Effector memory CD8-positive, alpha-beta T cell (primary cell): Measurements from ENCODE around the gene TFEB.

Experiments
- ATAC-seq: fragments of 150-1000 bp; cut with Tn5 transposase; replicated peaks from 2 replicates; pipeline ENCODE4 v1.10.0; 2021; ENCODE audit warnings: mild to moderate bottlenecking, moderate library complexity
- DNase-seq, 3 experiments: peaks; one replicate each; pipeline ENCODE4 v3.0.0; 2021
- H3K27ac Mint-ChIP-seq, 2 donors: one replicate each; pipeline ENCODE4 v1.8.0; 2022; ENCODE audit warnings: mild to moderate bottlenecking in 2 of 2, mixed read lengths in 2 of 2, moderate library complexity in 2 of 2
- H3K27me3 Mint-ChIP-seq, 2 donors: one replicate each; pipeline ENCODE4 v1.8.0; 2022; ENCODE audit warnings: mixed read lengths in 2 of 2
- H3K36me3 Mint-ChIP-seq: one replicate; pipeline ENCODE4 v1.8.0; 2022; ENCODE audit warnings: mild to moderate bottlenecking, moderate library complexity, mixed read lengths; ENCODE audit not compliant: insufficient read depth
- H3K4me1 Mint-ChIP-seq, 2 donors: one replicate each; pipeline ENCODE4 v1.8.0; 2022; ENCODE audit warnings: low read depth in 2 of 2, mixed read lengths in 2 of 2
- H3K4me3 Mint-ChIP-seq, 2 donors: one replicate each; pipeline ENCODE4 v1.8.0; 2022; ENCODE audit warnings: mild to moderate bottlenecking in 2 of 2, mixed read lengths in 2 of 2, moderate library complexity in 2 of 2
- H3K9me3 Mint-ChIP-seq, 2 donors: one replicate each; pipeline ENCODE4 v1.8.0; 2022; ENCODE audit warnings: mixed read lengths in 2 of 2

The TFEB gene

DNA sequence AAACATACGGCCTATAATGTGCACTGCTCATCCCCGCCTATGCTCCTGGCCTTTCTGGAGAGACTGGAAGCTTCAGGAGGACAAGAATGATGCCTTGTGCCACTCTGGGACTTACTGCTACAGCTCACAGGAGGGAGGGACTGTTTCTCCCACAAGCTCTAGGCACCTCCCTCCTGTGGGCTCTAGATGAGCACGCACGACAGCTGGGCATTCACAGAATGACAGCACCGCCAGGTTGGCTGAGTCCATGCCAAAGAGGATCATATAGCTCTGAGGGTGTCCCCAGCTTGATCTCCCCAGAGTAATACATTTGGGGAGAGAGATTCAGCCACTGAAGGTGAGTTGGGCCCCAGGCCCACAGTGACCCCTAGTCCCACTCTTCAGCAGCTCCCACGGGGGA is 21.9 kb upstream of the TFEB start:
- peaks cover 0 to 44% of the 10 kb centered on the region in 2 donors for H3K27me3 Mint-ChIP-seq
- H3K9me3 Mint-ChIP-seq = no peaks in the 10 kb centered on the region
- no peak overlapping the region for H3K27ac Mint-ChIP-seq
- no peak for ATAC-seq
- no peaks in the 10 kb centered on the region for H3K4me1 Mint-ChIP-seq
- DNase-seq = no peak
- no peak overlapping the region for H3K4me3 Mint-ChIP-seq
- H3K36me3 Mint-ChIP-seq = peaks cover 3% of the 10 kb centered on the region

DNA sequence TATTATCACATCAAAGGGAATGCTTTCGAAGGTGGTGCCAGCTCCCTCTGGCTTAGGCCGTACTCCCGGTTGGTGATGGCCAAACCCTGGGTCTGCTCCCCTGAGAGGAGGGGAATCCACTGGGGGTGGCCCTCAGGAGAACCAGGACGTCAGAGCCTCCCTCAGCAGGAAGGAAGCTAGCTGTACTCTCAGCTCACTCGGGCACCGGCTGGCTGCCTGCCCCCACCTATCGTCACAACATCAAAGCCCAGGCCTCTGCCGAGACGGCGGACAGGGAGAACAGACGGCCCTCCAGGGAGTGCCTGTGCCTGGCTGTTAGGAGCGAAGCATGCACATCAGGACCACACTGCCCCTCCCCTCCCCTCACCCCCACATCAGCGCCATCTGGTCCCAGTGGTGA is 20.9 kb upstream of the TFEB start:
- peaks cover 3% of the 10 kb centered on the region for H3K36me3 Mint-ChIP-seq
- H3K27me3 Mint-ChIP-seq = peaks cover 0 to 39% of the 10 kb centered on the region in 2 donors
- DNase-seq = no peak
- no peak overlapping the region for H3K27ac Mint-ChIP-seq
- H3K4me3 Mint-ChIP-seq = no peak overlapping the region
- no peaks in the 10 kb centered on the region for H3K4me1 Mint-ChIP-seq
- ATAC-seq = no peak
- H3K9me3 Mint-ChIP-seq = no peaks in the 10 kb centered on the region

DNA sequence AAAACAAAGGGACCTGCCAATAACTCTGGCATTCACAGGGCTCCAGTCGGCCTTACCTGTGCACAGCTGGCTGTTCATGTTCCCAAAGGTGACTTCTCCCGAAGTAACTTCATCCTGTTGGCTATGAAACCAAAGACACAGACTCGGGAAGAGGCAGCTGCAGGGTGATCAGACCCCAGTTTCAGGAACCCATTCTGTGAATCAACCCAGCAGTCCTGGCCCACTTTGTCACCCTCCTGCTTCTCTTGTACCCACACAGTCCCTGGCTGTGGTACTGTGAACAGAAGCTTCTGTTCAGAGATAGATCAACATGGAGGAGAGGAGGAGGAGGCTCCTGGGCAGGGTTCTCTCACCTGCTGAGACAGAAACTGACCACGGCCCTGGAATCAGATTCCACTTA is 20.5 kb upstream of the TFEB start:
- Mint-ChIP-seq H3K27me3 (peaks cover 0 to 36% of the 10 kb centered on the region in 2 donors), H3K9me3 (no peaks in the 10 kb centered on the region), H3K4me1 (no peaks in the 10 kb centered on the region), H3K27ac (no peak overlapping the region), H3K4me3 (no peak overlapping the region), H3K36me3 (peaks cover 3% of the 10 kb centered on the region)
- ATAC-seq (no peak), DNase-seq (no peak)

DNA sequence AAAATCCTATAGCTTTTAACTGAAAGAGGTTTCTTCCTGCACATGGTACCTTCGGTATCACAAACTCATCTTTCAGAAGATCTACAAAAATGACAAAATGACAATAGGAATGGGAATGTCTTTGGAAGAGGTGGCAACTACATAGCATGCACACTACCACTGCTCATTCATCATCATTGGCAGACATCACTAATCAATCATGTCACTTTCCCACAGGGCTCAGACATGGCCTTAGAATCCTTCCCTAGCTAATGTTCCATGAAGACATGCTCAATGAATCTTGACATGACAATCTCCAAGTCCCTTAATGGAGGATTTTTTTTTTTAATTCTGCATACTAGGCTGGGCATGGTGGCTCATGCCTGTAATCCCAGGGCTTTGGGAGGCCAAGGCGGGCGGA is 15.0 kb upstream of the TFEB start:
- H3K27ac Mint-ChIP-seq = no peak overlapping the region
- peaks cover 0 to 47% of the 10 kb centered on the region in 2 donors for H3K27me3 Mint-ChIP-seq
- peaks cover 2% of the 10 kb centered on the region for H3K36me3 Mint-ChIP-seq
- no peak for ATAC-seq
- no peaks in the 10 kb centered on the region for H3K9me3 Mint-ChIP-seq
- DNase-seq = no peak
- no peaks in the 10 kb centered on the region for H3K4me1 Mint-ChIP-seq
- no peak overlapping the region for H3K4me3 Mint-ChIP-seq

DNA sequence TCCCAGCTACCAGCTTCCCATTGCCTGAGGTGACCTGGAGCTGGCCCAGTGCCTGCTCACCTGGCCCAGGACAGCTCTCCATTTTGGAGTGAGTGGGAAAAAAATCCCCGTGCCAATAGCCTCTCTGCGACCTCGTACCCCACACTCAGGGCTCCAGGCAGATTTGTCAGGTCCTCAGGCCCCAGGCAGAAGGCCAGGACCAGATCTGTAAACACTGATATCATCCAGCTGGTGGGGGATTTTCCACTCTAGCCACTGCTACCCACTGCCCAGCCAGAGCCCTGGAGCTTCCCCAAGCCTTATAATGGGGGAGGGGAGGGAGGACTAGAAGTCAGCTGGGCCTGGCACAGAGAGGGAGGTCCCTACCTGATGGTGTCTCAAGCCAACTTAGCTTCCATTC is 13.1 kb upstream of the TFEB start:
- peaks cover 0 to 29% of the 10 kb centered on the region in 2 donors for H3K27me3 Mint-ChIP-seq

DNA sequence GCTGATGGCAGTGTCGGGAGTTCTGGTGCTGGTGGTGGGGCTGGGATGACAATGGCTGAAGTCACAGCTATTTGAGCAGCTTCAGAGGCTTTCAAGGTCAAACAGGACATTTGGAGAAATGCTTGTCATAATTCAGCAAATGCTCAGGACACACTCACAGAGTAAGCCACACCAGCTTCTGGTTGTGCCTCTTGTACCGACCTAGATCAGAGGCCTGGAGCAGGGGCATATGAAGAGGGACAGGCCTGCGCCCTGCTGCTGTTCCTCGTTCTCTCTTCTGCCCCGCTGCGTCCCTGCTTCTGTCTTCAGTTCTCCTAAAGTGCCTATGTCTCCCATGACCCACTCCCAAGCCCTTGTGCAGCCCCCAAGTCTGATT is 12.7 kb upstream of the TFEB start:
- Mint-ChIP-seq H3K27me3 (peaks cover 0 to 24% of the 10 kb centered on the region in 2 donors), H3K27ac (no peak overlapping the region), H3K4me1 (no peaks in the 10 kb centered on the region), H3K9me3 (no peaks in the 10 kb centered on the region), H3K36me3 (peaks cover 2% of the 10 kb centered on the region), H3K4me3 (no peak overlapping the region)
- DNase-seq = no peak
- no peak for ATAC-seq

More for the DNA sequence above, 13.1 kb upstream of the TFEB start:
- Mint-ChIP-seq H3K4me3 (no peak overlapping the region), H3K36me3 (peaks cover 2% of the 10 kb centered on the region), H3K27ac (no peak overlapping the region), H3K4me1 (no peaks in the 10 kb centered on the region), H3K9me3 (no peaks in the 10 kb centered on the region)
- ATAC-seq = no peak
- no peak for DNase-seq

DNA sequence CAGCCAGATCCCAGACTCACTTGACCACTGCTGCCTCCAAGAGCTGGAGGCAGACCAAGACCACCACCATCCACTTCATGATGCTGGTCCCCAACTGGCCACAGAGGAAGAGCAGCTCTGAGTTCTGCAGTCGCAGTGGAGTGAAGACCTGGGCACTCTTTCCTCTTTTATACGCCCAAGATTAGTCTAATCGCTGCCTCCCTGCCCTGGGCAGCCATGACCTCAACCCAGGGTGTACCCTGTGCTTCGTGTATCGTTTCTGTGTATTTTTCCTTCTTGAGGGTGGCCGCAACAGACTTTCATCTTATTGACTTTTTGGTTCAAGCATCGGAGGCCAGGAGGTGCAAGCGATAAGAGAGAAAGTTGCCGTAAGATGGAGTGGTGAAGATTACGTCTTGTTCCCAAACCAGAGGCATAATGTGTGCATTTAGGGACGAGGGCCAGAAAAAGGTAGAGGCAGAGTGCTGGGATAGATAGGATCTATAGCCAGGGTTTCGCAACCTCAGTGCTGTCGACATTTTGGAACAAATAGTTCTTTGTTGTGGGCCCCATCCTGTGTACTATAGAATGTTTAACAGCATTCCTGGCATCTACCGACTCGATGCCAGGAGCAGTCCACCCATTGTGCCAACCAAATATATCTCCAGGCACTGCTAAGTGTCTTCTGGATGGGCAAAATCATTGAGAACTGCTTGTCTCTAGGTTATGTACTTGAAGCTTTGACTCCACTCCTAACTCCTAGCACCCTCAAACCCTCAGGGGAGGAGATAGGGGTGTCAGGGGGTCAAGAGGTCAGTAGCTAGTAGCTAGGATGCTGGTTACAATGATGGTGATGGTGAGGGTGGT is 12.1 kb upstream of the TFEB start, which contains the start of gene PGC:
Gene PGC (minus strand): TSS at position 142 of the 846 bp plus-strand sequence. CDS start 63 bp downstream, at position 79.
- H3K27me3 Mint-ChIP-seq = peaks cover 0 to 24% of the 10 kb centered on the region in 2 donors
- H3K27ac Mint-ChIP-seq = no peak within 1 kb of the TSS
- peaks cover 2% of the 10 kb centered on the region for H3K36me3 Mint-ChIP-seq
- H3K4me3 Mint-ChIP-seq = no peak within 1 kb of the TSS
- H3K9me3 Mint-ChIP-seq = no peaks in the 10 kb centered on the region
- no peak for DNase-seq
- ATAC-seq = no peak
- H3K4me1 Mint-ChIP-seq = no peaks in the 10 kb centered on the region

DNA sequence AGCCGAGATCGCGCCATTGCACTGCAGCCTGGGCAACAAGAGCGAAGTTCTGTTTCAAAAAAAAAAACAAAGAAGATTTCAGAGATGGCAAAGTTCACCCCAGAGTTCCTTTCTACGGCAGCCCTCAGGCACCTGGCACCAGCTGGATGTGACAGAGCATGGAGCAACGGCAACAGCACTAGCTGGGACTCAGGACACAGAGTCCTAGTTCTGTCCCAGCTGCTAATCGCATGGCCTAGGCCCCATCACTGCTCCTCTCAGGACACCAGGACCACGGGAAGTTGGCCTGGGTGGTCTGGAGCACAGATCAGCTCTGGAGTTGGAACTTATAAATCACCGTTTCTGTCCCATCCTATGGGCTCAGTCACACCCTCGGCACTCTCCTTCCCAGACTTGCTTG is 10.7 kb upstream of the TFEB start:
- peaks cover 2% of the 10 kb centered on the region for H3K36me3 Mint-ChIP-seq
- H3K4me3 Mint-ChIP-seq = no peak overlapping the region
- DNase-seq (no peak), ATAC-seq (no peak)
- H3K27me3 Mint-ChIP-seq = peaks cover 0 to 24% of the 10 kb centered on the region in 2 donors
- no peaks in the 10 kb centered on the region for H3K4me1 Mint-ChIP-seq
- H3K9me3 Mint-ChIP-seq = no peaks in the 10 kb centered on the region
- H3K27ac Mint-ChIP-seq = no peak overlapping the region

DNA sequence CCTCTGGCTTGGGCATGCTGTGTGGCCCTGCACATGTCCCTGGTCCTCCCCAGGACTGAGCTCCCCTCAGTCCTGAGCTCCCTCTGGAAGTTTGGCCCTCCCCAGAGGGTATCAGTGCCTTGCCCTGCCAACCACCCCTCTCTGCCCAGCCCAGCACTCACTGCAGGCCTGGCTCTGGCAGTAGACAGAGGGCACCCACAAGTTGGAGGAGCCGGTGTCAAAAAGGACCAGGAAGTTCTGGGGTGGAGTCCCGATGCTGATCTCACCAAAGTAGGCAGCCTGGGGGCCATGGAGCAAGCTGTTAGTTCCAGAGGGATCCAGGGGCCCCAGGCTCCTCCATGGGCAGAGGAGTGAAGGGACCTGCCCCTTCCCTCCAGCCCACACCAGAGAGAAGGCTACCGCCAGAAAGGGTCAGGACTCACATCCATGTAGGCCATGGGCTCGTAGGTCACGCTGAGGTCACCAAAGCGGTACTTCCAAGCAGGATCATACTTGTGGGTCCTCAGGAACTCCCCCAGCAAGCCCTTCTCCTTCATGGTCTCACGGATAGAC is 8.9 kb upstream of the TFEB start:
- Mint-ChIP-seq H3K4me3 (no peak overlapping the region), H3K36me3 (peaks cover 2% of the 10 kb centered on the region)

DNA sequence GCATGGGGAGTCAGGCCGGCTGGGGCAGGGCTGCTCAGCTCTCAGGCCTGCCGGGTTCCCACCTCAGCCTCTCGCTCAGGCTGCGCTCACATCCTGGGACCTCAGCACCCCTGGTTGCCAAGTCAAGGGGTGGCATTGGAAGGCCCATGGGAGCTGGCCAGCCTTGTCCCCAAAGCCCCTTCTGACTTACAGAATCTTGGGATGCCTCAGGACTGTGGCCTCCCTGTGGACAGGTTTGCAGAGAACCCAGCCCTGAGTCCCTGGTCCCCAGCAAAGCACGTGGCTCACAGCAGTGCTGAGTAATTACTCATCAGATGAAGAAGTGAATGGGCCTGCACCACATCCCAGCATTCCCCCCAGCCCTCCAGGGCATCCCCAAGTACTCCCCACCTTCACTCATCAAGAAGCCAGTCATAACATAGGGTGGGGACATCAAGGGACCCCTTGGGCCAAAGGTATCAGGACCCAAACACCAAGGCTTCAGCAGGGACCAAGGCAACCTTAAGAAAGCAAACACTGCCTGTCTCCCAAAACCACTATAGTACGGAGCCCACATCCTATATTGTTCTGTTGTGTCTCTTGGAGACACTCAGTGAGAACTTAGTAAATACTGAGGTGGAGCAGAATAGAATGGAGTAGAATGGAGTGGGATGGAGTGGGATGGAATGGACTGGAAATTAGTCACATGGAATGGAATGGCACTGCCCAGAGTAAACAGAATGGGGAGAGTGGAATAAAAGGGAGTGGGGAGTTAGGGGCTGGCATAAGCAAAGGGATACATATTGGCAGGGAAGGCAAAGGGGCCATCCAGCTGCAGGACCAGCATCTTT is 8.2 kb upstream of the TFEB start:
- Mint-ChIP-seq H3K27me3 (peaks cover 5 to 10% of the 10 kb centered on the region in 2 donors), H3K9me3 (no peaks in the 10 kb centered on the region), H3K36me3 (peaks cover 2% of the 10 kb centered on the region), H3K4me3 (no peak overlapping the region), H3K4me1 (no peaks in the 10 kb centered on the region), H3K27ac (no peak overlapping the region)
- no peak for DNase-seq
- ATAC-seq = no peak

More for the DNA sequence above, 8.9 kb upstream of the TFEB start:
- no peak for ATAC-seq
- H3K4me1 Mint-ChIP-seq = no peaks in the 10 kb centered on the region
- H3K27ac Mint-ChIP-seq = no peak overlapping the region
- H3K27me3 Mint-ChIP-seq = peaks cover 5 to 12% of the 10 kb centered on the region in 2 donors
- H3K9me3 Mint-ChIP-seq = no peaks in the 10 kb centered on the region
- no peak for DNase-seq

DNA sequence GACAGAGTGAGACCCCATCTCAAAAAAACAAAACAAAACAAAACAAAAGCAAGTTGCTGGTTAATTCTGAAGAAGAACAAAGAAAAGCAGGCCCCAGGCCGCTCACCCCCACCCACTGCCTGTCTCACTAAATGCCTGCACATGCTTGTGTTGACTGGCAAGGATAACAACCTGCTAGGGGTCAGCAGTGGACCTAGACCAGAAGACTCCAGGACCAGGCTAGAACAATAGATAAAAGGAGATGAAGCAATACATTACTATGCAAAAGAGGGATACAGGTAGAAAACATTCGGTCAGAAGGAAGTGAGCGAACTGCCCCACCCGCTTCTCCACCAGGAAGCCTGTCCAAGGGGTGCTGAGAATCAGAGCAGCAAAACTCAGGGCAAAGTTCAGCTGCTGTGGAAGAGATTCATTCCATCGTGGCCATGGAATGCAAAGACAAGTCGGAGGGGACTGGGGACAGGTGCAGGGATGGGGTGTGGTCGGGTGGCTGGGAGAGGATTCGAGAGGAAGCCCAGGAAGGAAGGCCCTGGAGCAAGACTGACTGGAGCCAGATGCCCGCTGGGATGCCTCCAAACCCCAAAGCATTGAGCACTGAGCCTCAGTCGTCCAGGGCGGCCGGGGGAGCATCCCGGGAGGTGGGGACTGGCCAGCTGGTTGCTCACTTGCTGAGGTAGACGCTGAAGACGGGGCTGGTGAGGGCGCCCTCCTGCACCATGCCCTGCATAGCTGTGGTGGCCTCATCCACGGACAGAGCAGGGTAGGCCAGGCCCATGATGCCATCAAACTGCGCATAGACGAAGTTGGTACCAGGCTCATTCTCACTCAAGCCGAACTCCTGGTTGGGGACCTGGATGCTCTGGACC is 6.5 kb upstream of the TFEB start:
- Mint-ChIP-seq H3K27me3 (peaks cover 0 to 5% of the 10 kb centered on the region in 2 donors), H3K4me3 (no peak overlapping the region), H3K9me3 (no peaks in the 10 kb centered on the region), H3K27ac (peak overlapping the region in 1 of 2 donors; percentile 49), H3K36me3 (peaks cover 2% of the 10 kb centered on the region), H3K4me1 (no peaks in the 10 kb centered on the region)
- DNase-seq = no peak
- no peak for ATAC-seq

DNA sequence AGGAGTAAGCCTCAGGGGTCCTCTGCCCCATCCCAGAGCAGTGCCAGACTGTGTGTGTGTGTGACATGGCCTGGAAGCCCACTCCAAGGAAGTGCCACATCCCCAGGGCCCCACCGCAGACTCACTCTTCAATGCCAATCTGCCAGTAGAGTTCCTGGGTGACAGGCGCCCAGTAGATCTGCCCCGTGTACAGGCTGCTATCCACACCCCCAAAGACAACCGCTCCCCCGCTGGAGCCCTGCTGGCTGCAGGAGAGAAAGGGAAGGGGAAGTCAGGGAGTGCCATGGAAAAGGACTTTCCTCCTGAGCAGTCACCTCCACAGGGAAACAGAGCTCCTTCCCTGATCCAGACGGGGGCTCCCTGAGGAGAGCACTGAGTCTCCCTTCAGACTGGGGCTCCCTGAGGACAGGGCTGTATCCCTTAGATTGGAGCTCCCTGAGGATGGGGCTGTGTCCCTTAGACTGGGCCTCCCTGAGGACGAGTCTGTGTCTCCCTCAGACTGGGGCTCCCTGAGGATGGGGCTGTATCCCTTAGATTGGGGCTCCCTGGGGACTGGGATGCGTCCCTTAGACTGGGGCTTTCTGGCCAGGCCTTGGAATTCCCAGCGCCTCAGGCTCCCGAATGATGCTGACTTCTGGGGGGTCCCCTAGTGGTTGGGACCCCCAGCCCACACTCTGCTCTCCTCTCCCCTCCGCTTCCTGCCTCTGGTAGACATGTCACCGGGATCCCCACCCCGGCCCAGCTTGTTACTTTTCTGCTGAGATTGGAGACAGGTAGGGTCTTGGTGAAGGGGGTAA is 5.2 kb upstream of the TFEB start:
- H3K4me3 Mint-ChIP-seq = no peak overlapping the region
- ATAC-seq = no peak

More for the DNA sequence above, 5.2 kb upstream of the TFEB start:
- Mint-ChIP-seq H3K27ac (no peak overlapping the region), H3K4me1 (peaks cover 0 to 3% of the 10 kb centered on the region in 2 donors), H3K27me3 (peaks cover 0 to 5% of the 10 kb centered on the region in 2 donors), H3K36me3 (peaks cover 1% of the 10 kb centered on the region), H3K9me3 (no peaks in the 10 kb centered on the region)
- DNase-seq = no peak
